GM12878 (cell line): Measurements from ENCODE around the gene TAF9. TPM values are rescaled to one million over a fixed set of nuclear protein-coding genes. Genes with fewer than 3 reads are reported as not detected.

Experiments
- ATAC-seq: fragments of 200-7000 bp; cut with Tn5 transposase; 3 replicates; pipeline ENCODE4 v1.9.1; 2020; ENCODE audit warnings: mild to moderate bottlenecking, moderate library complexity
- Bru-seq: library from RNA; stranded (reverse); fragments of 400-500 nt; gene quantifications from one replicate; lab custom pipeline; 2021; lab: Mats Ljungman, UMichigan
- BruChase-seq, 2 experiments: library from RNA; stranded (reverse); fragments of 400-500 nt; gene quantifications; one replicate each; lab custom pipeline; 2021; lab: Mats Ljungman, UMichigan
- BruUV-seq: library from RNA; stranded (reverse); fragments of 400-500 nt; replicated peaks from 2 replicates; lab custom pipeline; 2021; lab: Mats Ljungman, UMichigan
- CTCF ChIA-PET: fragments of 300-600 bp; sonication (Branson Sonifier 250); formaldehyde crosslinking; extraction: SDS; loops from one replicate; lab custom pipeline; 2021; ENCODE audit warnings: inconsistent platforms; lab: Yijun Ruan, JAX
- POLR2A ChIA-PET: fragments of 350-600 bp; formaldehyde crosslinking; extraction: SDS; loops from one replicate; lab custom pipeline; 2021; ENCODE audit warnings: inconsistent platforms; lab: Charles Lee
- RAD21 ChIA-PET: fragments of 300-600 bp; sonication (Branson Sonifier 250); formaldehyde crosslinking; loops from one replicate; lab custom pipeline; 2023; ENCODE audit warnings: antibody characterized with exemption; ENCODE audit not compliant: unreplicated experiment; lab: Charles Lee
- SMC1A ChIA-PET: fragments of 300-600 bp; sonication (Branson Sonifier 250); formaldehyde crosslinking; loops from one replicate; lab custom pipeline; 2023; ENCODE audit not compliant: unreplicated experiment, uncharacterized antibody; lab: Charles Lee
- DNase-seq: peaks from one replicate; pipeline ENCODE4 v3.0.0-alpha.2; 2011; ENCODE audit warnings: low read depth, low spot score
- FAIRE-seq: peaks from 3 replicates; lab custom pipeline; 2011; peaks lifted over from hg19 to GRCh38; lab: Jason Lieb, UNC
- H2AFZ ChIP-seq: 2 replicates; pipeline ENCODE4 v1.6.0; 2011; ENCODE audit warnings: low read depth, low read length, control low read depth; ENCODE audit not compliant: control insufficient read depth
- H3K27ac ChIP-seq: 2 replicates; pipeline ENCODE4 v1.5.1; 2011; ENCODE audit warnings: control low read depth; ENCODE audit not compliant: control insufficient read depth, insufficient read depth
- H3K27me3 ChIP-seq, 2 experiments: replicated peaks in 1 of 2; 2 replicates each; pipeline versions ENCODE4 v1.6.0 to v1.6.1; 2011; ENCODE audit warnings: low read length in 1 of 2; ENCODE audit not compliant: control insufficient read depth in 2 of 2, insufficient read depth in 2 of 2
- H3K36me3 ChIP-seq, 2 experiments: 2 replicates each; pipeline ENCODE4 v1.5.1; 2011; ENCODE audit warnings: low read length in 1 of 2; ENCODE audit not compliant: control insufficient read depth in 2 of 2, insufficient read depth in 2 of 2
- H3K4me1 ChIP-seq: 2 replicates; pipeline ENCODE4 v1.6.1; 2011; ENCODE audit warnings: mild to moderate bottlenecking, low read length, moderate library complexity, mixed read lengths; ENCODE audit not compliant: control insufficient read depth, insufficient read depth
- H3K4me2 ChIP-seq: 2 replicates; pipeline ENCODE4 v1.6.0; 2011; ENCODE audit warnings: control low read depth; ENCODE audit not compliant: control insufficient read depth, insufficient read depth
- H3K4me3 ChIP-seq: fragments of 200-600 bp; sonication (generic); 2 replicates; pipeline ENCODE4 v1.5.1; 2016
- H3K79me2 ChIP-seq: 2 replicates; pipeline ENCODE4 v1.6.0; 2011; ENCODE audit warnings: low read length; ENCODE audit not compliant: control insufficient read depth, insufficient read depth
- H3K9ac ChIP-seq: 2 replicates; pipeline ENCODE4 v1.8.0; 2011; ENCODE audit warnings: low read length, control low read depth, mixed read lengths; ENCODE audit not compliant: control insufficient read depth, insufficient read depth
- H3K9me3 ChIP-seq: replicated peaks from 3 replicates; pipeline ENCODE4 v1.5.1; 2011; ENCODE audit warnings: mild to moderate bottlenecking, low read length; ENCODE audit not compliant: control insufficient read depth, insufficient read depth
- H4K20me1 ChIP-seq: 2 replicates; pipeline ENCODE4 v1.6.0; 2011; ENCODE audit not compliant: control insufficient read depth, insufficient read depth
- BACH1 ChIP-seq: fragments of 450-650 bp; IDR thresholded peaks from 2 replicates; pipeline ENCODE4 v1.6.1; 2017; ENCODE audit warnings: mild to moderate bottlenecking, borderline replicate concordance
- BHLHE40 ChIP-seq, 2 experiments: fragments of 450-650 bp in 1 of 2; IDR thresholded peaks; 2 replicates each; pipeline ENCODE4 v1.6.1; 2011 to 2017; ENCODE audit warnings: low read depth in 2 of 2, borderline replicate concordance in 1 of 2, improper control_type of control experiment in 1 of 2, low read length in 1 of 2, mild to moderate bottlenecking in 1 of 2
- BRCA1 ChIP-seq: IDR thresholded peaks from 2 replicates; pipeline ENCODE4 v1.6.1; 2011; ENCODE audit warnings: low read depth, low read length, improper control_type of control experiment
- CHD1 ChIP-seq: IDR thresholded peaks from 2 replicates; pipeline ENCODE4 v1.6.1; 2012; ENCODE audit warnings: low read depth, low read length, improper control_type of control experiment
- FOXK2 ChIP-seq: fragments of 450-650 bp; IDR thresholded peaks from 2 replicates; pipeline ENCODE4 v1.6.1; 2017; ENCODE audit warnings: mild to moderate bottlenecking, moderate library complexity
- IKZF2 ChIP-seq, 2 experiments: fragments of 450-650 bp; IDR thresholded peaks; 2 replicates each; pipeline ENCODE4 v1.6.1; 2017; ENCODE audit warnings: mild to moderate bottlenecking in 2 of 2, moderate library complexity in 2 of 2
- MTA2 ChIP-seq: fragments of 450-650 bp; IDR thresholded peaks from 2 replicates; pipeline ENCODE4 v1.6.1; 2016; ENCODE audit warnings: low read depth, mild to moderate bottlenecking, moderate library complexity
- MXI1 ChIP-seq: fragments of 150-350 bp; IDR thresholded peaks from 2 replicates; pipeline ENCODE4 v1.6.1; 2011; ENCODE audit warnings: low read depth, mild to moderate bottlenecking, inconsistent platforms, low read length, improper control_type of control experiment
- NBN ChIP-seq: fragments of 450-650 bp; IDR thresholded peaks from 2 replicates; pipeline ENCODE4 v1.6.1; 2016
- NR2C2 ChIP-seq: IDR thresholded peaks from 2 replicates; pipeline ENCODE4 v1.6.1; 2011; ENCODE audit warnings: borderline replicate concordance, low read depth; ENCODE audit not compliant: control insufficient read depth, insufficient read length
- SIX5 ChIP-seq: IDR thresholded peaks from 2 replicates; pipeline ENCODE4 v1.6.1; 2011; ENCODE audit warnings: mild to moderate bottlenecking, low read depth, low read length, moderate library complexity; ENCODE audit not compliant: severe bottlenecking
- SMARCA5 ChIP-seq: fragments of 450-650 bp; IDR thresholded peaks from 2 replicates; pipeline ENCODE4 v1.6.1; 2017; ENCODE audit warnings: mild to moderate bottlenecking
- SPI1 ChIP-seq: IDR thresholded peaks from 2 replicates; pipeline ENCODE4 v1.6.1; 2011; ENCODE audit warnings: low read depth, mild to moderate bottlenecking, low read length, moderate library complexity, borderline replicate concordance; ENCODE audit not compliant: insufficient read depth
- STAT1 ChIP-seq: fragments of 450-650 bp; conservative IDR thresholded peaks from 2 replicates; pipeline ENCODE4 v1.6.1; 2014; ENCODE audit warnings: antibody characterized with exemption, mild to moderate bottlenecking
- SUPT20H ChIP-seq: IDR thresholded peaks from 2 replicates; pipeline ENCODE4 v1.6.1; 2011; ENCODE audit warnings: low read depth, mild to moderate bottlenecking, low read length, moderate library complexity, borderline replicate concordance; ENCODE audit not compliant: control insufficient read depth
- ZNF207 ChIP-seq: fragments of 450-650 bp; IDR thresholded peaks from 2 replicates; pipeline ENCODE4 v1.6.1; 2014; ENCODE audit warnings: antibody characterized with exemption, mild to moderate bottlenecking, borderline replicate concordance
- ZNF384 ChIP-seq: IDR thresholded peaks from 2 replicates; pipeline ENCODE4 v1.6.1; 2012; ENCODE audit warnings: low read depth, mild to moderate bottlenecking, low read length, improper control_type of control experiment, borderline replicate concordance
- ZNF622 ChIP-seq: fragments of 450-650 bp; IDR thresholded peaks from 2 replicates; pipeline ENCODE4 v1.6.1; 2017; ENCODE audit warnings: mild to moderate bottlenecking, inconsistent platforms
- WGBS: methylation state at CpG from one replicate; pipeline ENCODE4 v1.1.6; 2016; ENCODE audit warnings: low lambda C conversion rate; ENCODE audit not compliant: insufficient replicate concordance, insufficient coverage; ENCODE audit errors: missing lambda C conversion rate; 5-methylcytosine and 5-hydroxymethylcytosine counted together
- in situ Hi-C: fragments of 300-500 bp; cut with MboI; formaldehyde crosslinking; loops from 9 replicates; pipeline ENCODE4 v1.14.3; 2018; ENCODE audit warnings: mixed read lengths
- intact Hi-C: fragments of 100-400 bp; cut with micrococcal nuclease; formaldehyde crosslinking; loops from one replicate; pipeline ENCODE4 v1.14.2; 2022; ENCODE audit not compliant: unreplicated experiment
- long read RNA-seq, 2 experiments: library from polyadenylated mRNA; unstranded; transcript quantifications; one replicate each; pipeline ENCODE4 v2.0.0, GENCODE V29; 2019 to 2020
- polyA minus RNA-seq, 3 experiments: library from RNA; depleted of rRNA, polyadenylated mRNA; stranded (reverse); fragments of >200 nt; gene quantifications; 2 replicates each; pipeline ENCODE4 v1.2.3, GENCODE V29; 2011
- polyA plus RNA-seq, 11 experiments: library from polyadenylated mRNA; depleted of rRNA in 4 of 11; unstranded in 6 of 11; stranded (reverse) in 5 of 11; fragments of >200 nt; fragmentation: Nextera tagmentation in 4 of 11; fragmentation: Illumina TruSeq in 1 of 11; extraction: Ambion mirVana in 4 of 11; extraction: Trizol in 1 of 11; gene quantifications; 1 replicate in 1 of 11; 2 replicates in 10 of 11; pipeline versions ENCODE4 v1.2.1 to v1.2.3, GENCODE V29; 2011 to 2016; ENCODE audit warnings: inconsistent platforms in 2 of 11, missing spikeins in 2 of 11, low read depth in 1 of 11
- total RNA-seq, 4 experiments: library from RNA; depleted of rRNA in 3 of 4; stranded (reverse); fragments of >200 nt in 3 of 4; fragmentation: Illumina TruSeq in 1 of 4; extraction: Trizol in 1 of 4; gene quantifications; 2 replicates each; pipeline versions ENCODE4 v1.2.1 to v1.2.3, GENCODE V29; 2013 to 2021

TAF9 gene, protein sequence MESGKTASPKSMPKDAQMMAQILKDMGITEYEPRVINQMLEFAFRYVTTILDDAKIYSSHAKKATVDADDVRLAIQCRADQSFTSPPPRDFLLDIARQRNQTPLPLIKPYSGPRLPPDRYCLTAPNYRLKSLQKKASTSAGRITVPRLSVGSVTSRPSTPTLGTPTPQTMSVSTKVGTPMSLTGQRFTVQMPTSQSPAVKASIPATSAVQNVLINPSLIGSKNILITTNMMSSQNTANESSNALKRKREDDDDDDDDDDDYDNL
- 63.2 and 67.2 TPM in 2 replicates for total RNA-seq (2013; cell fraction: nucleolus; rRNA removed)
- total RNA-seq (2014; rRNA removed), result 96.0 and 106 TPM in 2 replicates
- 96.9 and 102 TPM in 2 replicates for total RNA-seq (2014; rRNA removed; fragmentation: Illumina TruSeq; extraction: Trizol)
- 64.4 and 64.8 TPM in 2 replicates for total RNA-seq (2021)
- polyA plus RNA-seq (2011; ENCODE audit: low read depth), result 85.6 TPM
- polyA plus RNA-seq (2011; rRNA removed), result 171 and 220 TPM in 2 replicates
- polyA plus RNA-seq (2011; cell fraction: cytosol; rRNA removed), result 91.9 and 146 TPM in 2 replicates
- 64.4 and 67.3 TPM in 2 replicates for polyA plus RNA-seq (2011; cell fraction: nucleus; rRNA removed)
- polyA plus RNA-seq (2012), result 67.5 and 81.9 TPM in 2 replicates
- polyA plus RNA-seq (2014; fragmentation: Illumina TruSeq; extraction: Trizol), result 152 and 175 TPM in 2 replicates
- 100 to 1,000 TPM; 191 to 318 TPM for polyA plus RNA-seq (2014; fragmentation: Nextera tagmentation; extraction: Ambion mirVana)
- 87.3 and 95.7 TPM in 2 replicates for polyA plus RNA-seq (2014; rRNA removed)
- 100 to 1,000 TPM; 149 to 165 TPM for polyA plus RNA-seq (2016; fragmentation: Nextera tagmentation; extraction: Ambion mirVana)
- 61.2 and 109 TPM in 2 replicates for polyA minus RNA-seq (2011; rRNA and poly(A)+ RNA removed)
- 14.6 and 17.5 TPM in 2 replicates for polyA minus RNA-seq (2011; cell fraction: cytosol; rRNA and poly(A)+ RNA removed)
- polyA minus RNA-seq (2011; cell fraction: nucleus; rRNA and poly(A)+ RNA removed), result 34.6 and 50.6 TPM in 2 replicates
- Bru-seq, nascent RNA, result percentile 96 among the genes with signal in this experiment
- percentile 98 among the genes with signal in this experiment for BruChase-seq, experiment 1, labeled RNA remaining after a 6-hour chase
- percentile 98 among the genes with signal in this experiment for BruChase-seq, experiment 2, labeled RNA remaining after a 2-hour chase
- long read RNA-seq, experiment 1, transcript TAF9-201 (3 exons, 1,283 nt), result major isoform, 83 of 96 reads
- long read RNA-seq, experiment 1, partial matches to known transcripts, result 0 of 96 reads
- long read RNA-seq, experiment 1, other reads (novel, unspliced or antisense), result 3 of 96 reads
- long read RNA-seq, experiment 2, transcript TAF9-205 (2 exons, 1,331 nt), result minor isoform, 8 of 354 reads
- long read RNA-seq, experiment 2, transcript TAF9-202 (3 exons, 1,461 nt), result minor isoform, 11 of 354 reads
- long read RNA-seq, experiment 2, transcript TAF9-201 (3 exons, 1,283 nt), result major isoform, 316 of 354 reads
- long read RNA-seq, experiment 2, partial matches to known transcripts, result 0 of 354 reads
- long read RNA-seq, experiment 2, other reads (novel, unspliced or antisense), result 12 of 354 reads

DNA sequence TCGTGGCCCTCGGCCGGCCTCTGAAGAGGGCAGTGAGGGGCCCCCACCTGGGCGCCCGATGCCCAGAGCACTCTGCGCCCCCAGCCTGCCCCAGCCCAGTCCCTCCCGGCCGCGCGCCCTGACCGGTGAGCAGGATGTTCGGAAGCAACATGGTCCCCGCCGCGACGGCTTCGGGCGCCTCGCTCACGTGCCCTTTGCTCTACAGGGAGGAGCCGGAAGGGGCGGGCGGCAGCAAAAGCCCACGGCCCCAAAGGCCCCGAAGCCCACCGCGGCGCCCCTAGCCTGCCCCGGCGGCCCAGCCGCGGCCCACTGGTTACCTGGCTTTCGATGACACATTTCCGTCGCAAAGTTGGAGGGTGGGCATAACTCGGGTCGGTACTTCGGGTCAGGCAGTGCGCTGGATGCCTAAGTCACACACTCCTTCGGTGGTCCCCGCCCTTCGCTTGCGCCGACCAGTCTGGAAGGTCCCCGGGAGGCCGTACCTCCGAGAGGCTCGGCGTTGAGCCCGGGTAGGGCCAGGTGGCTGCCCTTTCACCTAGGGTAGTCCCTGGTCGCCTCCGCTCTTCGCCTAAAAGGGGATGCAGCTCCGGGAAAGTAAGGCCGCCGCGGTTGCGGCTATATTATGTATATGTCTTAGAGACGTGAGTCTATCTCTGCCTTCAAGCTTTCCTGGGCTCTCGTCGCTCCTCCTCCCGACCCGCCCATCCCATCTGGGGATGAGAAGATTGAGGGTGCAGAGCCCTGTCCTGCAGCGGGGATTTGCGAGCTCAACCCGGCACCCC lies at the start of gene TAF9, which contains the start of the genes AK6 and RAD17:
TSS of gene TAF9 (minus strand) at position 181 of the 782 bp plus-strand sequence. CDS start 3,783 bp downstream, outside the sequence.
TSS of gene AK6 (minus strand) at position 181 of the 782 bp plus-strand sequence. CDS start at position 151, 30 bp downstream.
TSS of gene RAD17 (plus strand) at position 479 of the 782 bp plus-strand sequence. CDS start 2,391 bp downstream, outside the sequence.
- peak within 1 kb of the TSS; percentile 93 for H3K4me3 ChIP-seq
- FAIRE-seq, result peak; percentile 95
- ChIA-PET SMC1A (interaction anchor here (1.2 to 1.9 kb wide), 3 partner anchors 9 to 276 kb away, joined by 3 to 5 read pairs (median 5); no protein-coding TSS in a partner anchor), POLR2A (interaction anchor here (0.5 to 1.4 kb wide), 4 partner anchors 32 to 135 kb away, joined by 3 to 5 read pairs (median 4); partner anchors contain the start of gene CDK7), RAD21 (interaction anchor here (0.7 kb wide), 1 partner anchor 17 kb away, joined by 3 read pairs; no protein-coding TSS in a partner anchor), CTCF (interaction anchor here (0.8 kb wide), 1 partner anchor 10 kb away, joined by 3 read pairs; no protein-coding TSS in a partner anchor)
- BruUV-seq, result no TSS peak
- H3K9ac ChIP-seq, result peak within 1 kb of the TSS; percentile 97
- H3K36me3 ChIP-seq, result peaks cover 0 to 16% of the 10 kb centered on the region in 2 experiments; a peak in 2 of 4 replicates
- H3K79me2 ChIP-seq, result peaks cover 94% of the 10 kb centered on the region
- peaks cover 2% of the 10 kb centered on the region for H3K4me1 ChIP-seq
- no peaks in the 10 kb centered on the region for H3K9me3 ChIP-seq
- peak within 1 kb of the TSS; percentile 96 for H2AFZ ChIP-seq
- H3K27ac ChIP-seq, result peak within 1 kb of the TSS; percentile 99
- DNase-seq, result peak; percentile 76
- in situ Hi-C loops (no loop called here), intact Hi-C loops (loop anchor here (1.0 to 10.0 kb wide), 6 partner anchors 65 to 276 kb away; partner anchors contain the start of genes CCNB1, CDK7 and OCLN)
- H3K4me2 ChIP-seq, result peak within 1 kb of the TSS; percentile 87
- WGBS, result under 1% methylated on average over 65 of the region's 66 CpGs
- H4K20me1 ChIP-seq, result no peaks in the 10 kb centered on the region
- no peaks in the 10 kb centered on the region for H3K27me3 ChIP-seq
- ATAC-seq, result peak; percentile 91
- TF ChIP-seq SPI1 (no peak), STAT1 (peak; percentile 98), SUPT20H (no peak), BRCA1 (no peak), CHD1 (no peak), BACH1 (peak; percentile 77), MXI1 (peak; percentile 85), BHLHE40 (IDR thresholded peaks at IDR 0.05; ENCODE audit: borderline replicate concordance in 1 of 2, low read depth in 2 of 2, low read length in 1 of 2) (peak; percentile 99 to 100), NR2C2 (no peak), MTA2 (no peak), IKZF2 (IDR thresholded peaks at IDR 0.05) (no peak), SIX5 (peak; percentile 42), FOXK2 (no peak), ZNF622 (no peak), ZNF384 (0 out of 2 replicates have a peak, but pooled peaks have one; percentile 5), NBN (peak; percentile 61), ZNF207 (peak; percentile 99), SMARCA5 (peak; percentile 73; the same call in 1 of the 2 replicates)
